ENCODE data around the gene DSC1.

Gene DSC1

GRCh38 chr18:31102941-31103340, 59.7 kb downstream of the DSC1 start:
- no peak for TF ChIP-seq CTCF (IDR thresholded peaks at IDR 0.05)
- no peaks in the 10 kb centered on the region for H3K9me3 ChIP-seq
- peaks cover 72% of the 10 kb centered on the region for H3K27me3 ChIP-seq
- H3K4me1 ChIP-seq (ENCODE audit: control insufficient read depth in 1 of 2, insufficient read depth in 1 of 2, low read depth in 1 of 2, low read length in 1 of 2) = peaks cover 21 to 34% of the 10 kb centered on the region in 2 experiments
- no peak overlapping the region for H3K27ac ChIP-seq
- peak overlapping the region in 1 of 2 experiments; percentile 92 for H3K4me3 ChIP-seq (ENCODE audit: low read depth in 1 of 2, low read length in 1 of 2)
- no peaks in the 10 kb centered on the region for H3K36me3 ChIP-seq

GRCh38 chr18:31102025-31102684, 60.5 kb downstream of the DSC1 start, which contains the start of gene DSC2:
Gene DSC2, minus strand, starts transcription at chr18:31102421. Its CDS starts 450 bp downstream, at chr18:31101971.
- peaks cover 71% of the 10 kb centered on the region for H3K27me3 ChIP-seq
- no peaks in the 10 kb centered on the region for H3K36me3 ChIP-seq
- peak within 1 kb of the TSS; percentile 69 for H3K27ac ChIP-seq
- peaks cover 21 to 34% of the 10 kb centered on the region in 2 experiments for H3K4me1 ChIP-seq (ENCODE audit: control insufficient read depth in 1 of 2, insufficient read depth in 1 of 2, low read depth in 1 of 2, low read length in 1 of 2)
- TF ChIP-seq CTCF (IDR thresholded peaks at IDR 0.05) = no peak
- H3K9me3 ChIP-seq = no peaks in the 10 kb centered on the region
- peak within 1 kb of the TSS; percentile 74 to 92 for H3K4me3 ChIP-seq (ENCODE audit: low read depth in 1 of 2, low read length in 1 of 2)

- peak; percentile 13 for TF ChIP-seq CTCF (IDR thresholded peaks at IDR 0.05)
Observed at GRCh38 chr18:31101183-31102024, 61.3 kb downstream of the DSC1 start.

GRCh38 chr18:31100436-31101182, 62.0 kb downstream of the DSC1 start:
- no peak for TF ChIP-seq CTCF (IDR thresholded peaks at IDR 0.05)
- peaks cover 21 to 34% of the 10 kb centered on the region in 2 experiments for H3K4me1 ChIP-seq (ENCODE audit: control insufficient read depth in 1 of 2, insufficient read depth in 1 of 2, low read depth in 1 of 2, low read length in 1 of 2)
- H3K9me3 ChIP-seq = no peaks in the 10 kb centered on the region
- H3K27me3 ChIP-seq = peaks cover 62% of the 10 kb centered on the region
- H3K36me3 ChIP-seq = no peaks in the 10 kb centered on the region
- H3K4me3 ChIP-seq (ENCODE audit: low read depth in 1 of 2, low read length in 1 of 2) = peak overlapping the region; percentile 74 to 92
- H3K27ac ChIP-seq = peak overlapping the region; percentile 69

More at GRCh38 chr18:31101183-31102024, 61.3 kb downstream of the DSC1 start:
- peaks cover 21 to 34% of the 10 kb centered on the region in 2 experiments for H3K4me1 ChIP-seq (ENCODE audit: control insufficient read depth in 1 of 2, insufficient read depth in 1 of 2, low read depth in 1 of 2, low read length in 1 of 2)
- H3K4me3 ChIP-seq (ENCODE audit: low read depth in 1 of 2, low read length in 1 of 2) = peak overlapping the region; percentile 74 to 92
- H3K9me3 ChIP-seq = no peaks in the 10 kb centered on the region
- no peaks in the 10 kb centered on the region for H3K36me3 ChIP-seq
- peaks cover 65% of the 10 kb centered on the region for H3K27me3 ChIP-seq
- peak overlapping the region; percentile 69 for H3K27ac ChIP-seq

Data from neutrophil (primary cell).